ENCODE results near the gene LEF1. TPM values are rescaled to one million over a fixed set of nuclear protein-coding genes. Genes with fewer than 3 reads are reported as not detected.
A peak's percentile ranks its signal among the peaks of the same experiment; 100 is the strongest.

LEF1 gene
- total and polyA plus RNA-seq, 4 experiments from 2014 or later: 307 to 399 (median 372) TPM

DNA sequence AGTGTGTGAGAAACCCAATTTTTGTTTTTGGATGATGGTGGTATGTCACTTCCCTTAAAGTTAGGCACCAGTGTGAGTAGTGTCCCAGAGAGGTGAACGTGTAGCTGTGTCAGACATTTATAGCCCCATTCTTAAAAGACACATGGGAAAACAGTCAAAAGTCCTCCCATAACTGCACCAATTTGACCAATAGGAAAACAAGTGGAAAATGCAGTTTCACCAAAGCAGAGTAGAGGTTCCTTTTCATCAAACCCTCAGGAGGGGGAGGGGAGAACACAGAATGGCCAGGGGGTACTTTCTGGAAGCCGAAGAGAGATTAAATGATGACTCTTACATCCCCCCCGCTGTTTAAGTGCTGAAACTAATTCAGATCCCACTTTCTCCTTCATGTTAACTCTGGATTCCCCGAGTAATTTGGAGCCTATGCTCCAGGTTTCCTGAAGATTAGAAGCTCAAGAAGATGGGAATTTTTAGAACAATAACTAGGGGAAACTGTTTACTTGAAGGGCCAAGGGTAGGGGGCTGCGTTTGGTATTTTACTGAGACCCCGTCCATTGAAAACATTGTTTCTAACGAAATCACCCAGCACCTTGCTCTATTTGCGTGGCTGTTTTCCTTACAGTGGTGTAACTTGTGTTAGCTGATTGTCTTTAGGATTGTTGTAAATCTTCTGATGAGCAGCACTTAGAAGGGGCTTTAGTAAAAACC is 2.1 kb upstream of the LEF1 start:
- peaks cover 0 to under 1% (median 0%) of the 10 kb centered on the region in 8 donors for H3K9me3 Mint-ChIP-seq
- intact Hi-C loops (cut with micrococcal nuclease): loop anchor here (2.0 to 5.0 kb wide), 2 partner anchors 140 to 187 kb away; no protein-coding TSS in a partner anchor
- H3K27me3 Mint-ChIP-seq: peaks cover 15 to 31% of the 10 kb centered on the region in 2 donors
- H3K4me1 Mint-ChIP-seq: peaks cover 28 to 66% (median 41%) of the 10 kb centered on the region in 4 donors
- H3K4me3 Mint-ChIP-seq: peak overlapping the region; percentile 82 to 99 (median 92)
- Histone ChIP-seq H3K9me3 (ENCODE audit: control insufficient read depth in 1 of 2, low read length in 2 of 2) (no peaks in the 10 kb centered on the region), H3K4me1 (ENCODE audit: insufficient read depth, low read length) (peaks cover 43% of the 10 kb centered on the region), H3K27ac (ENCODE audit: low read depth, low read length) (no peak overlapping the region), H3K4me3 (ENCODE audit: low read length in 2 of 2) (peak overlapping the region; percentile 7 to 79), H3K27me3 (ENCODE audit: insufficient read depth, low read length) (peaks cover 14% of the 10 kb centered on the region), H3K36me3 (ENCODE audit: insufficient read depth, low read length) (no peaks in the 10 kb centered on the region)
- ChIA-PET POLR2A (ENCODE audit: partially characterized antibody) (interaction anchor here (0.7 to 19.9 kb wide), 11 partner anchors 9 to 449 kb away, joined by 3 to 460 read pairs (median 3); partner anchors contain the start of gene RPL34), CTCF (ENCODE audit: partially characterized antibody) (interaction anchor here (0.9 to 2.0 kb wide), 8 partner anchors 12 to 402 kb away, joined by 3 to 6 read pairs (median 4); no protein-coding TSS in a partner anchor)
- H3K27ac Mint-ChIP-seq: peak overlapping the region; percentile 36 to 94 (median 87)
- no peak for DNase-seq
- H3K36me3 Mint-ChIP-seq: peaks cover 5 to 28% of the 10 kb centered on the region in 2 donors

DNA sequence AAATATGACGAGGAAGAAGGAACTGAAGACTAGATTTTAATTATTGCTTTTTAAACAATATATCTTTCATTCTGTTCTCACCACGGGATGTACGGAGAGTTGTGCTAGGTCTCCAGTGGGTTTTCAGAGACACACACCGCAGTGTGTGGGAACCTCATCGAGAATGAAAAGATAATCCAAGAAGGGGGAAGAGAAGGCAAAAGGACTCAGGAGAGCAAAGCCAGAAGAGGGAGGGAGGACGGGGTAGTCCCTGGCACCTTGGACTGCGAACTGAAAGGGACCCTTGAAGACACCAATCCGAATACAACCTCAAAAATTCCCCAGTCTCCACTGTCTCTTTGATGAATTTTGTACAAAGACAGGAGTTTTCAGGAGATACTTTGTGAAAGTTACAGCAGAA is 932 bp upstream of the LEF1 start:
- H3K4me3 ChIP-seq (ENCODE audit: low read length in 2 of 2): peak overlapping the region in 1 of 2 donors; percentile 81
- H3K36me3 ChIP-seq (ENCODE audit: insufficient read depth, low read length): no peaks in the 10 kb centered on the region
- no peaks in the 10 kb centered on the region for H3K9me3 ChIP-seq (ENCODE audit: control insufficient read depth in 1 of 2, low read length in 2 of 2)
- H3K4me1 ChIP-seq (ENCODE audit: insufficient read depth, low read length): peaks cover 43% of the 10 kb centered on the region
- peak overlapping the region in 5 of 7 donors; percentile 49 to 94 (median 54) for H3K27ac Mint-ChIP-seq
- peak overlapping the region; percentile 94 to 99 (median 97) for H3K4me3 Mint-ChIP-seq
- H3K4me1 Mint-ChIP-seq: peaks cover 27 to 76% (median 41%) of the 10 kb centered on the region in 4 donors
- peaks cover 0 to 2% (median 0%) of the 10 kb centered on the region in 8 donors for H3K9me3 Mint-ChIP-seq
- POLR2A ChIA-PET (ENCODE audit: partially characterized antibody): interaction anchor here (3.3 to 19.9 kb wide), 3 partner anchors 11 to 97 kb away, joined by 14 to 460 read pairs (median 122); no protein-coding TSS in a partner anchor
- DNase-seq: no peak
- peaks cover 14% of the 10 kb centered on the region for H3K27me3 ChIP-seq (ENCODE audit: insufficient read depth, low read length)
- H3K27me3 Mint-ChIP-seq: peaks cover 15 to 31% of the 10 kb centered on the region in 2 donors
- CTCF ChIA-PET (ENCODE audit: partially characterized antibody): interaction anchor here (0.8 to 2.0 kb wide), 5 partner anchors 11 to 151 kb away, joined by 3 to 6 read pairs (median 3); no protein-coding TSS in a partner anchor
- no peak overlapping the region for H3K27ac ChIP-seq (ENCODE audit: low read depth, low read length)
- intact Hi-C loops (cut with micrococcal nuclease): loop anchor here (1.0 to 5.0 kb wide), 5 partner anchors 8 to 403 kb away; no protein-coding TSS in a partner anchor
- H3K36me3 Mint-ChIP-seq: peaks cover 9 to 38% of the 10 kb centered on the region in 2 donors

DNA sequence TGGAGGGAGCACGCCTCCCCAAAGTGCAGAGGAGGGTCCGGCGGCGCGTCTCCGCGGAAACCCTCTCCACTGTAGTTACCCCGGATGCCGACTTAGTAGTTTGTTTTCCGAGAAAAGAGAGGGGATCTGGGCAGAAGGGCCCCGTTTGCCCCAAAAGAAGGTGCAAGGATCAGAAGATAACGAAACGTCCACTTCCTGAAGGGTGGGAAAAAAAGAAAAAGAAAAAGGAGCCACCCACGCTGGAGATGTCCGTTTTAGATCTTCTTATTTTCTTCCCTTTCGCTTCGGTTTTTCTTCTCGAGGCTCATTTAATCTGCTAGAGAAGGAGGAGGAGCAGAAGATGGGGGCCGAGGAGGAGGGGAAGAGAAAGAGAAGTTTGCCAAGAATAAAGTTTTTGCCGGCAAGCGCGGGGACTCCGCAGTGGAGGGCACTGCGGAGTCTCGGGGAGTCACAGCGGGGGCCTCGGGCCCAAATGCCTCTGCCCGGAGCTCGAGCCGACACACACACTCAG is 517 bp downstream of the LEF1 start:
- ChIA-PET CTCF (ENCODE audit: partially characterized antibody) (interaction anchor here (1.0 to 1.8 kb wide), 11 partner anchors 8 to 404 kb away, joined by 3 to 6 read pairs (median 3); no protein-coding TSS in a partner anchor), POLR2A (ENCODE audit: partially characterized antibody) (interaction anchor here (0.6 to 19.9 kb wide), 13 partner anchors 10 to 266 kb away, joined by 3 to 460 read pairs (median 3); no protein-coding TSS in a partner anchor)
- intact Hi-C loops (cut with micrococcal nuclease): loop anchor here (5.0 kb wide), 2 partner anchors 314 to 404 kb away; no protein-coding TSS in a partner anchor
- Histone ChIP-seq H3K36me3 (ENCODE audit: insufficient read depth, low read length) (no peaks in the 10 kb centered on the region), H3K4me3 (ENCODE audit: low read length in 2 of 2) (peak overlapping the region; percentile 71 to 81), H3K9me3 (ENCODE audit: control insufficient read depth in 1 of 2, low read length in 2 of 2) (no peaks in the 10 kb centered on the region), H3K27me3 (ENCODE audit: insufficient read depth, low read length) (peaks cover 14% of the 10 kb centered on the region), H3K4me1 (ENCODE audit: insufficient read depth, low read length) (peaks cover 41% of the 10 kb centered on the region), H3K27ac (ENCODE audit: low read depth, low read length) (peak overlapping the region; percentile 55)
- Mint-ChIP-seq H3K9me3 (peaks cover 0 to 2% (median 0%) of the 10 kb centered on the region in 8 donors), H3K27me3 (peaks cover 15 to 29% of the 10 kb centered on the region in 2 donors), H3K4me1 (peaks cover 22 to 72% (median 34%) of the 10 kb centered on the region in 4 donors), H3K4me3 (peak overlapping the region; percentile 88 to 99 (median 96)), H3K36me3 (peaks cover 17 to 41% of the 10 kb centered on the region in 2 donors), H3K27ac (peak overlapping the region; percentile 75 to 94 (median 85))
- peak in 4 of 5 donors; percentile 44 to 67 (median 47) for DNase-seq

DNA sequence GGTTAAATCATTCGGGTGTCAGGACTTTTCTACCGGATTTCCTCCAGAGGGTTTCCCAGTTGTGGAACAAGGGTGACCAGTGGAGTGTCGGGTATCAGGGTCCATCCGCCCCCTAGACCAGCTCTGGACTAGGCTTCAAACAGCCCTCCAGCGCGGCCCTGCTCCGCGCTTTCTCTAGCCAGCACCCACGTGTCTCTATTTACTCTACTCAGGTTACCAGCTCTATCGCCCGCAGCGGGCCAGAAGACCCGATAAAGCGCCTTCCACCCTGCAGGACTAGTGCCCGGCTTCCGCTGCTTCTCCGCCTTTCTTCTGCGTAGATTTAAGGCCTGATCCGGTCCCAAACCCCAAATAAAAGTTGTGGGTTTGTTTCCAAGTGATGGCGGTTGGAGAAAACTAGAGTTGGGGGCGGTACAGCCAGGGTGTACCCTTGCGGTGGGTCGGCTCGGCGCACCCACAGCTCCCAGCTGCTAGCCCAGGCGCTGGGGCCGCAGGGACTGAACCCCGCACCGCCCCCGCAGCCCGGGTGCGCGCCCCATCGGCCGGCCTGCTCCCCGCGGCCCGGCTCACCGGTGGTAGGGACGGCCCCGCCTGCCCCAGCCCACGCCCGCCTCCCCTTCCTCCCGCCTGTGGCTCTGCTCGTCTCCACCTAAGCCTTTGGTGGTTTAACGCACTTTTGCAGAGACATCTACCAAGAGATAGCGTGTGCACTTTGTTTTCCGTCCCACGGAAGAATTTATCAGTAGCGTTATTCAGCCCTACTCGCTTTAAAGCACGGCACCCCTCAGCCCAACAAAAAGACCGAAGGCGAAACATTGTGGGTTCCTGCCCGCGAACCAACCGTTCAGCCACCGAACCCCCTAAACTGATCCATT is 2.1 kb downstream of the LEF1 start:
- CTCF ChIA-PET (ENCODE audit: partially characterized antibody): interaction anchor here (0.8 to 1.3 kb wide), 4 partner anchors 10 to 110 kb away, joined by 3 to 4 read pairs (median 3); no protein-coding TSS in a partner anchor
- Histone ChIP-seq H3K4me1 (ENCODE audit: insufficient read depth, low read length) (peaks cover 46% of the 10 kb centered on the region), H3K36me3 (ENCODE audit: insufficient read depth, low read length) (no peaks in the 10 kb centered on the region), H3K4me3 (ENCODE audit: low read length in 2 of 2) (peak overlapping the region; percentile 81 to 91), H3K27me3 (ENCODE audit: insufficient read depth, low read length) (peaks cover 11% of the 10 kb centered on the region), H3K9me3 (ENCODE audit: control insufficient read depth in 1 of 2, low read length in 2 of 2) (no peaks in the 10 kb centered on the region), H3K27ac (ENCODE audit: low read depth, low read length) (peak overlapping the region; percentile 64)
- peak overlapping the region; percentile 98 to 100 (median 98) for H3K4me3 Mint-ChIP-seq
- peaks cover 0 to 2% (median 0%) of the 10 kb centered on the region in 8 donors for H3K9me3 Mint-ChIP-seq
- H3K27me3 Mint-ChIP-seq: peaks cover 15 to 28% of the 10 kb centered on the region in 2 donors
- intact Hi-C loops (cut with micrococcal nuclease): loop anchor here (1.0 to 5.0 kb wide), 6 partner anchors 53 to 454 kb away; partner anchors contain the start of gene RPL34
- DNase-seq: peak; percentile 56 to 71 (median 57)
- peak overlapping the region; percentile 85 to 96 (median 94) for H3K27ac Mint-ChIP-seq
- peaks cover 23 to 78% (median 38%) of the 10 kb centered on the region in 4 donors for H3K4me1 Mint-ChIP-seq
- POLR2A ChIA-PET (ENCODE audit: partially characterized antibody): interaction anchor here (0.5 to 19.9 kb wide), 18 partner anchors 8 to 300 kb away, joined by 3 to 460 read pairs (median 4); no protein-coding TSS in a partner anchor
- peaks cover 30 to 53% of the 10 kb centered on the region in 2 donors for H3K36me3 Mint-ChIP-seq

DNA sequence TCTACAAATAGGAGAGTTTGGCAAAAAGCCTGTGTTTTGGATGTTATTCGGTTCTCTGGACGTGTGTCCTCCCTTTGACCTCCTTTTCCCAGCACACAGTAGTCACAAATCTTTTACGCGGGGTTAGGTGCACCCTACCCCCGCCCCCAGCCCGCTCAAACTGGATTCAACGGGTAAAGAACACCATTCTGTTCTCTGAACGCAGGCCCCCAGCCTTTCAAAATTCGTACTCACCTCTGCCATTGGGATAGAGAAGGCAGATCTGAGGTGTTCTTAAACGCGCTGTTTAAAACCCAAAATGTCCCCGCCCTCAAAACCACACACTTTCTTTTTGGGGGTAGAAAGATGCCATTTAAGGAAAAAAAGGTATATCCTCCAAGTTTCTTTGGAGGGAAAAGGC is 2.7 kb downstream of the LEF1 start:
- peaks cover 11% of the 10 kb centered on the region for H3K27me3 ChIP-seq (ENCODE audit: insufficient read depth, low read length)
- H3K4me1 Mint-ChIP-seq: peaks cover 21 to 76% (median 34%) of the 10 kb centered on the region in 4 donors
- peaks cover 9 to 22% of the 10 kb centered on the region in 2 donors for H3K27me3 Mint-ChIP-seq
- DNase-seq: peak; percentile 54 to 72 (median 58)
- ChIA-PET POLR2A (ENCODE audit: partially characterized antibody) (interaction anchor here (0.5 to 19.9 kb wide), 14 partner anchors 8 to 266 kb away, joined by 3 to 460 read pairs (median 4); no protein-coding TSS in a partner anchor), CTCF (ENCODE audit: partially characterized antibody) (interaction anchor here (0.8 to 1.3 kb wide), 4 partner anchors 51 to 137 kb away, joined by 3 to 4 read pairs (median 3); no protein-coding TSS in a partner anchor)
- intact Hi-C loops (cut with micrococcal nuclease): loop anchor here (1.0 to 5.0 kb wide), 6 partner anchors 53 to 454 kb away; partner anchors contain the start of gene RPL34
- H3K36me3 Mint-ChIP-seq: peaks cover 30 to 52% of the 10 kb centered on the region in 2 donors
- H3K27ac Mint-ChIP-seq: peak overlapping the region; percentile 81 to 94 (median 93)
- peak overlapping the region; percentile 81 to 91 for H3K4me3 ChIP-seq (ENCODE audit: low read length in 2 of 2)
- peak overlapping the region; percentile 64 for H3K27ac ChIP-seq (ENCODE audit: low read depth, low read length)
- peaks cover 46% of the 10 kb centered on the region for H3K4me1 ChIP-seq (ENCODE audit: insufficient read depth, low read length)
- H3K36me3 ChIP-seq (ENCODE audit: insufficient read depth, low read length): no peaks in the 10 kb centered on the region
- H3K9me3 ChIP-seq (ENCODE audit: control insufficient read depth in 1 of 2, low read length in 2 of 2): no peaks in the 10 kb centered on the region
- H3K4me3 Mint-ChIP-seq: peak overlapping the region; percentile 88 to 100 (median 98)
- peaks cover 0 to 2% (median 0%) of the 10 kb centered on the region in 8 donors for H3K9me3 Mint-ChIP-seq

DNA sequence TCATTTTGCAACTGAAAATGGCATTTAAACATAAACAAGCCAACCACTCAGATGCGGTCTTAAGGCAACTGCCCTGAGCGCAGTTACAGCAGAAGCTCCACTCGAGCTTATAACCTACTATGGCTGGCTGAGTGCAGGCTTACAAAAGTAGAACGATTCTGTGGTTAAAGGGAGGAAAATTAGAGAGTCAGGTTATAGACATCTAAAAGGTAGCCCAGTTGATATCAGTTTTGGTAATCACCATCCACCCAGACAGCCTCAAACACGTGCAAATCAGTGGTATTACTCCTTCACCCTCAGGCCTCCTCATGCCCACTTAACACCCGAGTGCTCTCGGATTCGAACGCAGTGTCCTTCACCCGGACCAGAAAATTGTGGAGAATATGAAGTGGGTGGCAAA is 3.1 kb downstream of the LEF1 start:
- Histone ChIP-seq H3K9me3 (ENCODE audit: control insufficient read depth in 1 of 2, low read length in 2 of 2) (no peaks in the 10 kb centered on the region), H3K27ac (ENCODE audit: low read depth, low read length) (peak overlapping the region; percentile 64), H3K36me3 (ENCODE audit: insufficient read depth, low read length) (no peaks in the 10 kb centered on the region), H3K4me3 (ENCODE audit: low read length in 2 of 2) (peak overlapping the region; percentile 81 to 91), H3K27me3 (ENCODE audit: insufficient read depth, low read length) (peaks cover 11% of the 10 kb centered on the region), H3K4me1 (ENCODE audit: insufficient read depth, low read length) (peaks cover 46% of the 10 kb centered on the region)
- Mint-ChIP-seq H3K27ac (peak overlapping the region; percentile 81 to 94 (median 93)), H3K27me3 (peaks cover 7 to 21% of the 10 kb centered on the region in 2 donors), H3K4me3 (peak overlapping the region; percentile 88 to 100 (median 98)), H3K4me1 (peaks cover 22 to 76% (median 33%) of the 10 kb centered on the region in 4 donors), H3K36me3 (peaks cover 30 to 57% of the 10 kb centered on the region in 2 donors), H3K9me3 (peaks cover 0 to 2% (median 0%) of the 10 kb centered on the region in 8 donors)
- CTCF ChIA-PET (ENCODE audit: partially characterized antibody): interaction anchor here (1.0 to 1.6 kb wide), 2 partner anchors 10 to 136 kb away, joined by 3 to 4 read pairs; no protein-coding TSS in a partner anchor
- POLR2A ChIA-PET (ENCODE audit: partially characterized antibody): interaction anchor here (0.6 to 19.9 kb wide), 6 partner anchors 7 to 190 kb away, joined by 3 to 460 read pairs (median 14); no protein-coding TSS in a partner anchor
- intact Hi-C loops (cut with micrococcal nuclease): loop anchor here (1.0 to 5.0 kb wide), 4 partner anchors 8 to 407 kb away; no protein-coding TSS in a partner anchor
- peak; percentile 36 to 64 (median 45) for DNase-seq

All from CD4-positive, alpha-beta memory T cell (primary cell).